CD4-positive, alpha-beta T cell (primary cell): ENCODE data around the gene CDH24. TPM values are rescaled to one million over a fixed set of nuclear protein-coding genes. Genes with fewer than 3 reads are reported as not detected.

ENCODE experiments used
- ATAC-seq: fragments of 200-7000 bp; cut with Tn5 transposase; one replicate; pipeline ENCODE4 v1.10.0; 2022; ENCODE audit warnings: mild to moderate bottlenecking; ENCODE audit not compliant: poor library complexity
- CTCF ChIA-PET: fragments of 350-600 bp; sonication (Branson Sonifier 250); formaldehyde crosslinking; loops from one replicate; lab custom pipeline; 2021; ENCODE audit warnings: antibody characterized with exemption, inconsistent platforms; lab: Charles Lee
- POLR2A ChIA-PET: fragments of 350-600 bp; sonication (Branson Sonifier 250); formaldehyde crosslinking; loops from one replicate; lab custom pipeline; 2021; ENCODE audit warnings: antibody characterized with exemption, inconsistent platforms; lab: Charles Lee
- DNase-seq, 14 experiments: peaks; one replicate each; pipeline ENCODE4 v3.0.0-alpha.2; 2013 to 2020; ENCODE audit warnings: mixed read lengths in 2 of 14
- H3K27ac ChIP-seq, 2 donors: one replicate each; pipeline versions ENCODE4 v1.5.1 to v1.7.0; 2013; ENCODE audit warnings: low read length in 2 of 2, low read depth in 1 of 2, mild to moderate bottlenecking in 1 of 2
- H3K27me3 ChIP-seq, 2 experiments: 1 replicate in 1 of 2; 2 replicates in 1 of 2; pipeline versions ENCODE4 v1.6.1 to v1.7.0; 2013; ENCODE audit warnings: low read length in 2 of 2, control low read depth in 1 of 2, mild to moderate bottlenecking in 1 of 2, moderate library complexity in 1 of 2; ENCODE audit not compliant: insufficient read depth in 2 of 2, control insufficient read depth in 1 of 2
- H3K36me3 ChIP-seq: one replicate; pipeline ENCODE4 v1.6.1; 2013; ENCODE audit warnings: low read length, control low read depth; ENCODE audit not compliant: insufficient read depth
- H3K4me1 ChIP-seq: one replicate; pipeline ENCODE4 v1.6.1; 2013; ENCODE audit warnings: low read length, control low read depth; ENCODE audit not compliant: insufficient read depth
- H3K4me3 ChIP-seq: one replicate; pipeline ENCODE4 v1.5.1; 2013; ENCODE audit warnings: mild to moderate bottlenecking, low read length, moderate library complexity
- H3K9me3 ChIP-seq, 2 experiments: 1 replicate in 1 of 2; 2 replicates in 1 of 2; pipeline versions ENCODE4 v1.6.1 to v1.7.0; 2013; ENCODE audit warnings: low read length in 2 of 2, mild to moderate bottlenecking in 2 of 2, control low read depth in 1 of 2, moderate library complexity in 1 of 2; ENCODE audit not compliant: control insufficient read depth in 1 of 2, insufficient read depth in 1 of 2
- H3K27ac Mint-ChIP-seq: one replicate; pipeline ENCODE4 v1.8.0; 2020; ENCODE audit warnings: mixed read lengths
- H3K27me3 Mint-ChIP-seq: one replicate; pipeline ENCODE4 v1.8.0; 2021; ENCODE audit warnings: mixed read lengths
- H3K36me3 Mint-ChIP-seq: one replicate; pipeline ENCODE4 v1.8.0; 2021; ENCODE audit warnings: low read depth, mixed read lengths
- H3K4me1 Mint-ChIP-seq: one replicate; pipeline ENCODE4 v1.8.0; 2021; ENCODE audit warnings: low read depth, mixed read lengths
- H3K4me3 Mint-ChIP-seq: one replicate; pipeline ENCODE4 v1.8.0; 2020; ENCODE audit warnings: mild to moderate bottlenecking, mixed read lengths
- H3K9me3 Mint-ChIP-seq: one replicate; pipeline ENCODE4 v1.8.0; 2020; ENCODE audit warnings: mixed read lengths
- CTCF ChIP-seq: fragments of 200-600 bp; IDR thresholded peaks from one replicate; pipeline ENCODE4 v1.8.0; 2022; ENCODE audit warnings: antibody characterized with exemption, mild to moderate bottlenecking
- intact Hi-C, 2 experiments: fragments of 100-400 bp; cut with DNase I in 1 of 2; cut with micrococcal nuclease in 1 of 2; formaldehyde crosslinking; loops; one replicate each; pipeline versions ENCODE4 v1.15.1 to v1.9.0; 2023 to 2025; cut with DNase I, micrococcal nuclease
- total RNA-seq, 174 experiments: library from RNA in 2 of 174; stranded (reverse) in 2 of 174; gene quantifications; one replicate each; pipeline ENCODE4 v1.2.3 and lab custom pipeline; 2021 to 2026

CDH24 gene
- total RNA-seq, 2 experiments from 2014 or later: 3.3 to 3.7 TPM

GRCh38 chr14:23013054-23013748 lies 44.1 kb downstream of the CDH24 start:
- Histone ChIP-seq H3K27ac (no peak overlapping the region), H3K27me3 (no peaks in the 10 kb centered on the region), H3K9me3 (no peaks in the 10 kb centered on the region), H3K4me3 (no peak overlapping the region), H3K36me3 (no peaks in the 10 kb centered on the region), H3K4me1 (peaks cover 9% of the 10 kb centered on the region)
- no peak for TF ChIP-seq CTCF
- H3K4me1 Mint-ChIP-seq: peaks cover 27% of the 10 kb centered on the region
- H3K27me3 Mint-ChIP-seq: no peaks in the 10 kb centered on the region
- no peaks in the 10 kb centered on the region for H3K9me3 Mint-ChIP-seq
- no peaks in the 10 kb centered on the region for H3K36me3 Mint-ChIP-seq
- peak overlapping the region; percentile 18 for H3K27ac Mint-ChIP-seq
- CTCF ChIA-PET: interaction anchor here (1.1 to 1.9 kb wide), 2 partner anchors 18 to 56 kb away, joined by 4 to 8 read pairs; no protein-coding TSS in a partner anchor
- intact Hi-C loops: no loop called here
- POLR2A ChIA-PET: interaction anchor here (1.1 to 1.5 kb wide), 3 partner anchors 8 to 12 kb away, joined by 3 to 7 read pairs (median 5); no protein-coding TSS in a partner anchor
- peak overlapping the region; percentile 16 for H3K4me3 Mint-ChIP-seq
- DNase-seq (no peak), ATAC-seq (no peak)

- H3K36me3 Mint-ChIP-seq: no peaks in the 10 kb centered on the region
- ATAC-seq (peak; percentile 21), DNase-seq (peak; percentile 59 to 87 (median 78))
- POLR2A ChIA-PET: interaction anchor here (0.7 to 1.3 kb wide), 9 partner anchors 11 to 85 kb away, joined by 3 to 7 read pairs (median 4); partner anchors contain the start of genes ACIN1, AJUBA, C14orf119 and PSMB5
- peak within 1 kb of the TSS; percentile 95 for H3K4me3 Mint-ChIP-seq
- Histone ChIP-seq H3K36me3 (no peaks in the 10 kb centered on the region), H3K27me3 (no peaks in the 10 kb centered on the region), H3K4me1 (peaks cover 26% of the 10 kb centered on the region), H3K4me3 (peak within 1 kb of the TSS; percentile 70), H3K9me3 (no peaks in the 10 kb centered on the region), H3K27ac (peak within 1 kb of the TSS; percentile 59 to 70)
- CTCF ChIA-PET: interaction anchor here (0.7 to 1.2 kb wide), 2 partner anchors 14 to 24 kb away, joined by 3 to 5 read pairs; no protein-coding TSS in a partner anchor
- peak within 1 kb of the TSS; percentile 93 for H3K27ac Mint-ChIP-seq
- no peaks in the 10 kb centered on the region for H3K9me3 Mint-ChIP-seq
- intact Hi-C loops: loop anchor here (1.0 kb wide), 2 partner anchors 10 to 25 kb away; no protein-coding TSS in a partner anchor
- H3K4me1 Mint-ChIP-seq: peaks cover 48% of the 10 kb centered on the region
- H3K27me3 Mint-ChIP-seq: no peaks in the 10 kb centered on the region
- no peak for TF ChIP-seq CTCF
These were observed 47.2 kb downstream of the CDH24 start, which contains the start of gene C14orf93 for GRCh38 chr14:23009939-23010726. Gene C14orf93, minus strand, starts transcription at chr14:23010143. Its CDS starts 11,120 bp downstream, at chr14:22999023.

GRCh38 chr14:23009483-23009938 lies 47.8 kb downstream of the CDH24 start:
- POLR2A ChIA-PET: interaction anchor here (3.9 kb wide), 1 partner anchor 11 kb away, joined by 71 read pairs; no protein-coding TSS in a partner anchor
- Histone ChIP-seq H3K27me3 (no peaks in the 10 kb centered on the region), H3K4me3 (peak overlapping the region; percentile 70), H3K27ac (peak overlapping the region; percentile 56 to 59), H3K9me3 (no peaks in the 10 kb centered on the region), H3K36me3 (no peaks in the 10 kb centered on the region), H3K4me1 (peaks cover 26% of the 10 kb centered on the region)
- TF ChIP-seq CTCF: no peak
- CTCF ChIA-PET: interaction anchor here (1.1 kb wide), 1 partner anchor 23 kb away, joined by 4 read pairs; no protein-coding TSS in a partner anchor
- Mint-ChIP-seq H3K36me3 (no peaks in the 10 kb centered on the region), H3K4me1 (peaks cover 52% of the 10 kb centered on the region), H3K27ac (peak overlapping the region; percentile 93), H3K27me3 (no peaks in the 10 kb centered on the region), H3K4me3 (peak overlapping the region; percentile 95), H3K9me3 (no peaks in the 10 kb centered on the region)
- ATAC-seq (no peak), DNase-seq (no peak)
- intact Hi-C loops: no loop called here
